Trophoblast cell (in vitro differentiated cells and primary cell): Measurements from ENCODE around the gene TMEM35B.
"Not testable (repeated sequence)": the region's sequence is repeated elsewhere in the genome, so short reads cannot be mapped to it uniquely, and the experiment has no call there.

Experiments used
- DNase-seq, 2 donors: peaks; one replicate each; pipeline ENCODE4 v3.0.0-alpha.2; 2016
- H2AFZ ChIP-seq: 2 replicates; pipeline ENCODE4 v1.6.1; 2013; ENCODE audit warnings: low read length, moderate library complexity, mild to moderate bottlenecking; ENCODE audit not compliant: insufficient read depth, poor library complexity
- H2AK5ac ChIP-seq: 2 replicates; pipeline ENCODE4 v1.6.1; 2013; ENCODE audit warnings: mild to moderate bottlenecking, low read length
- H2BK120ac ChIP-seq: 2 replicates; pipeline ENCODE4 v1.6.1; 2013; ENCODE audit warnings: low read length, mild to moderate bottlenecking, moderate library complexity; ENCODE audit not compliant: insufficient read depth, poor library complexity
- H2BK12ac ChIP-seq: 2 replicates; pipeline ENCODE4 v1.6.1; 2013; ENCODE audit warnings: mild to moderate bottlenecking, low read length, moderate library complexity
- H2BK5ac ChIP-seq: 2 replicates; pipeline ENCODE4 v1.6.1; 2013; ENCODE audit warnings: low read length, low read depth, moderate library complexity, mild to moderate bottlenecking; ENCODE audit not compliant: poor library complexity
- H3K14ac ChIP-seq: 2 replicates; pipeline ENCODE4 v1.6.1; 2013; ENCODE audit warnings: mild to moderate bottlenecking, low read length
- H3K18ac ChIP-seq: 2 replicates; pipeline ENCODE4 v1.6.1; 2013; ENCODE audit warnings: mild to moderate bottlenecking, low read length
- H3K23ac ChIP-seq: 2 replicates; pipeline ENCODE4 v1.6.1; 2013; ENCODE audit warnings: low read length
- H3K27ac ChIP-seq: 2 replicates; pipeline ENCODE4 v1.5.1; 2013; ENCODE audit warnings: low read depth, mild to moderate bottlenecking, inconsistent platforms, low read length, moderate library complexity
- H3K27me3 ChIP-seq: 2 replicates; pipeline ENCODE4 v1.6.1; 2013; ENCODE audit warnings: inconsistent platforms, mild to moderate bottlenecking, low read length, moderate library complexity; ENCODE audit not compliant: insufficient read depth
- H3K36me3 ChIP-seq, 2 experiments: 1 replicate in 1 of 2; 2 replicates in 1 of 2; pipeline ENCODE4 v1.6.1; 2013; ENCODE audit warnings: low read length in 2 of 2, mild to moderate bottlenecking in 2 of 2, moderate library complexity in 1 of 2; ENCODE audit not compliant: insufficient read depth in 2 of 2, control insufficient read depth in 1 of 2
- H3K4ac ChIP-seq: 2 replicates; pipeline ENCODE4 v1.6.1; 2013; ENCODE audit warnings: low read depth, mild to moderate bottlenecking, low read length, moderate library complexity
- H3K4me1 ChIP-seq, 2 experiments: 1 replicate in 1 of 2; 2 replicates in 1 of 2; pipeline ENCODE4 v1.6.1; 2013; ENCODE audit warnings: low read length in 2 of 2, mild to moderate bottlenecking in 2 of 2, moderate library complexity in 1 of 2; ENCODE audit not compliant: insufficient read depth in 2 of 2, control insufficient read depth in 1 of 2
- H3K4me2 ChIP-seq: 2 replicates; pipeline ENCODE4 v1.6.1; 2013; ENCODE audit warnings: inconsistent platforms, mild to moderate bottlenecking, low read length, moderate library complexity
- H3K4me3 ChIP-seq: 2 replicates; pipeline ENCODE4 v1.5.1; 2013; ENCODE audit warnings: mild to moderate bottlenecking, low read depth, low read length, inconsistent platforms
- H3K79me1 ChIP-seq: one replicate; pipeline ENCODE4 v1.6.1; 2013; ENCODE audit warnings: low read length
- H3K79me2 ChIP-seq: 2 replicates; pipeline ENCODE4 v1.6.1; 2013; ENCODE audit warnings: low read length, mild to moderate bottlenecking; ENCODE audit not compliant: control insufficient read depth, insufficient read depth, poor library complexity
- H3K9ac ChIP-seq: 2 replicates; pipeline ENCODE4 v1.6.1; 2013; ENCODE audit warnings: mild to moderate bottlenecking, low read length
- H3K9me3 ChIP-seq: 2 replicates; pipeline ENCODE4 v1.6.1; 2013; ENCODE audit warnings: low read depth, mild to moderate bottlenecking, control low read depth, inconsistent platforms, low read length; ENCODE audit not compliant: insufficient read depth
- H4K12ac ChIP-seq: 2 replicates; pipeline ENCODE4 v1.6.1; 2013; ENCODE audit warnings: low read depth, mild to moderate bottlenecking, low read length, moderate library complexity
- H4K8ac ChIP-seq: 2 replicates; pipeline ENCODE4 v1.6.1; 2013; ENCODE audit warnings: low read depth, mild to moderate bottlenecking, low read length, moderate library complexity
- H4K91ac ChIP-seq: one replicate; pipeline ENCODE4 v1.6.1; 2013; ENCODE audit warnings: low read depth, mild to moderate bottlenecking, low read length, moderate library complexity
- WGBS: extraction: QIAGEN DNeasy Blood & Tissue Kit; methylation state at CpG from one replicate; pipeline ENCODE4 v1.1.7; 2013; ENCODE audit warnings: missing lambda C conversion rate; ENCODE audit not compliant: insufficient read length, insufficient coverage; ENCODE audit errors: extremely low coverage; 5-methylcytosine and 5-hydroxymethylcytosine counted together

TMEM35B gene

GRCh38 chr1:34988147-34988546 lies 3.0 kb upstream of the TMEM35B start:
- no peaks in the 10 kb centered on the region for H3K27me3 ChIP-seq
- H2AFZ ChIP-seq, result no peak overlapping the region
- no peak overlapping the region for H2BK120ac ChIP-seq
- H3K4ac ChIP-seq, result no peak overlapping the region
- no peak overlapping the region for H2AK5ac ChIP-seq
- H3K4me2 ChIP-seq, result no peak overlapping the region
- DNase-seq, result no peak
- H3K79me2 ChIP-seq, result peaks cover 6% of the 10 kb centered on the region
- WGBS, result no CpG with 5 or more reads among the region's 2 CpGs
- no peak overlapping the region for H3K9ac ChIP-seq
- no peak overlapping the region for H4K8ac ChIP-seq
- H3K4me3 ChIP-seq, result no peak overlapping the region
- no peak overlapping the region for H3K23ac ChIP-seq
- H2BK12ac ChIP-seq, result no peak overlapping the region
- no peak overlapping the region for H4K91ac ChIP-seq
- no peak overlapping the region for H2BK5ac ChIP-seq
- H3K9me3 ChIP-seq, result no peaks in the 10 kb centered on the region
- H4K12ac ChIP-seq, result no peak overlapping the region
- no peak overlapping the region for H3K27ac ChIP-seq
- peaks cover 7% of the 10 kb centered on the region for H3K79me1 ChIP-seq
- peaks cover 5 to 11% of the 10 kb centered on the region in 2 experiments for H3K4me1 ChIP-seq
- H3K18ac ChIP-seq, result no peak overlapping the region
- no peak overlapping the region for H3K14ac ChIP-seq
- peaks cover 2% of the 10 kb centered on the region in 2 experiments for H3K36me3 ChIP-seq

GRCh38 chr1:34987018-34987417 lies 1.9 kb upstream of the TMEM35B start:
- Histone ChIP-seq H3K79me1 (peaks cover 7% of the 10 kb centered on the region), H3K79me2 (peaks cover 6% of the 10 kb centered on the region), H3K9ac (no peak overlapping the region), H3K4me1 (peaks cover 5 to 11% of the 10 kb centered on the region in 2 experiments), H3K18ac (no peak overlapping the region), H4K8ac (no peak overlapping the region), H3K4me2 (no peak overlapping the region), H3K23ac (no peak overlapping the region), H2AK5ac (no peak overlapping the region), H3K14ac (no peak overlapping the region), H2BK5ac (no peak overlapping the region), H4K91ac (no peak overlapping the region), H3K4me3 (no peak overlapping the region), H3K27me3 (no peaks in the 10 kb centered on the region), H2BK120ac (no peak overlapping the region), H2AFZ (no peak overlapping the region), H2BK12ac (no peak overlapping the region), H3K4ac (no peak overlapping the region), H4K12ac (no peak overlapping the region), H3K27ac (no peak overlapping the region), H3K9me3 (no peaks in the 10 kb centered on the region), H3K36me3 (peaks cover under 1 to 2% of the 10 kb centered on the region in 2 experiments)
- DNase-seq, result no peak
- WGBS, result no CpG with 5 or more reads among the region's 2 CpGs

GRCh38 chr1:34985609-34985904 lies 410 bp upstream of the TMEM35B start:
- H3K4ac ChIP-seq, H2BK5ac ChIP-seq, H3K9ac ChIP-seq, H3K27me3 ChIP-seq, H2BK12ac ChIP-seq, H2BK120ac ChIP-seq, H3K23ac ChIP-seq, H3K27ac ChIP-seq, DNase-seq, H3K79me2 ChIP-seq, H3K79me1 ChIP-seq, H3K9me3 ChIP-seq, H3K36me3 ChIP-seq, H2AK5ac ChIP-seq: not testable (repeated sequence)
- peak overlapping the region; percentile 71 for H3K14ac ChIP-seq
- H2AFZ ChIP-seq, result peak overlapping the region; percentile 97
- peaks cover 5 to 11% of the 10 kb centered on the region in 2 experiments for H3K4me1 ChIP-seq
- peak overlapping the region; percentile 78 for H4K12ac ChIP-seq
- H3K4me2 ChIP-seq, result peak overlapping the region; percentile 69
- peak overlapping the region; percentile 99 for H4K8ac ChIP-seq
- H3K18ac ChIP-seq, result peak overlapping the region; percentile 66
- H3K4me3 ChIP-seq, result peak overlapping the region; percentile 82
- H4K91ac ChIP-seq, result peak overlapping the region; percentile 85
- no CpG with 5 or more reads among the region's 3 CpGs for WGBS

GRCh38 chr1:34984435-34984792 lies 733 bp downstream of the TMEM35B start:
- H3K79me1 ChIP-seq, result peaks cover 7% of the 10 kb centered on the region
- H4K91ac ChIP-seq, result peak overlapping the region; percentile 1
- no CpG with 5 or more reads among the region's 4 CpGs for WGBS
- peaks cover 5 to 11% of the 10 kb centered on the region in 2 experiments for H3K4me1 ChIP-seq
- no peak for DNase-seq
- no peak overlapping the region for H2BK5ac ChIP-seq
- H3K23ac ChIP-seq, result no peak overlapping the region
- no peak overlapping the region for H4K12ac ChIP-seq
- peaks cover 6% of the 10 kb centered on the region for H3K79me2 ChIP-seq
- no peak overlapping the region for H3K27ac ChIP-seq
- no peak overlapping the region for H2BK120ac ChIP-seq
- no peak overlapping the region for H2BK12ac ChIP-seq
- H3K9me3 ChIP-seq, result no peaks in the 10 kb centered on the region
- H3K4ac ChIP-seq, result no peak overlapping the region
- H2AFZ ChIP-seq, result no peak overlapping the region
- H3K4me3 ChIP-seq, result peak overlapping the region; percentile 82
- no peak overlapping the region for H3K9ac ChIP-seq
- no peak overlapping the region for H3K14ac ChIP-seq
- H3K36me3 ChIP-seq, result no peaks in the 10 kb centered on the region
- no peak overlapping the region for H2AK5ac ChIP-seq
- no peak overlapping the region for H4K8ac ChIP-seq
- H3K18ac ChIP-seq, result no peak overlapping the region
- H3K4me2 ChIP-seq, result peak overlapping the region; percentile 69
- H3K27me3 ChIP-seq, result no peaks in the 10 kb centered on the region
